Renal cortex interstitium (tissue), 11 donors: ENCODE data around the gene RIC1. TPM values are rescaled to one million over a fixed set of nuclear protein-coding genes. Genes with fewer than 3 reads are reported as not detected.
"Not testable (repeated sequence)": the region's sequence is repeated elsewhere in the genome, so short reads cannot be mapped to it uniquely, and the experiment has no call there.

Experiments
- DNase-seq, 11 donors: peaks; one replicate each; pipeline ENCODE4 v3.0.0-alpha.2; 2013; ENCODE audit warnings: low read depth in 9 of 11, low spot score in 4 of 11; ENCODE audit errors: extremely low read depth in 1 of 11
- polyA plus RNA-seq, 3 donors: library from polyadenylated mRNA; unstranded; fragments of 120-200 nt; gene quantifications; one replicate each; pipeline ENCODE4 v1.2.1, GENCODE V29; 2013; ENCODE audit not compliant: insufficient read length in 3 of 3

Gene RIC1
- polyA plus RNA-seq, 3 donors: 28.5 to 34.6 (median 29.9) TPM

GRCh38 chr9:5611321-5612184 is 17.4 kb upstream of the RIC1 start:
- no peak for DNase-seq

GRCh38 chr9:5612185-5612530 is 16.7 kb upstream of the RIC1 start:
- no peak for DNase-seq

GRCh38 chr9:5614192-5614591 is 14.7 kb upstream of the RIC1 start:
- no peak for DNase-seq

GRCh38 chr9:5614985-5615384 is 13.9 kb upstream of the RIC1 start:
- no peak for DNase-seq

- no peak for DNase-seq
These were observed 11.2 kb upstream of the RIC1 start for GRCh38 chr9:5617749-5618148.

GRCh38 chr9:5620494-5620893 is 8.4 kb upstream of the RIC1 start:
- no peak for DNase-seq

GRCh38 chr9:5621327-5621726 is 7.6 kb upstream of the RIC1 start:
- no peak for DNase-seq

- no peak for DNase-seq
These were observed 6.9 kb upstream of the RIC1 start for GRCh38 chr9:5622016-5622415.

GRCh38 chr9:5624655-5625054 is 4.3 kb upstream of the RIC1 start:
- no peak for DNase-seq

- peak in 3 of 11 donors; percentile 15 to 20 (median 19) for DNase-seq
These were observed 1.9 kb upstream of the RIC1 start for GRCh38 chr9:5626727-5627634.

GRCh38 chr9:5627686-5628085 is 1.2 kb upstream of the RIC1 start:
- DNase-seq: not testable (repeated sequence)

GRCh38 chr9:5628183-5628529 is 751 bp upstream of the RIC1 start:
- DNase-seq: peak in 2 of 11 donors; percentile 1 to 39

GRCh38 chr9:5629312-5630080 is 589 bp downstream of the RIC1 start:
- peak in 8 of 11 donors; percentile 8 to 45 (median 34) for DNase-seq

- DNase-seq: peak in 8 of 11 donors; percentile 24 to 53 (median 44)
These were observed 1.2 kb downstream of the RIC1 start for GRCh38 chr9:5630081-5630507.

- DNase-seq: no peak
These were observed 2.1 kb downstream of the RIC1 start for GRCh38 chr9:5631026-5631425.

- DNase-seq: no peak
These were observed 3.6 kb downstream of the RIC1 start for GRCh38 chr9:5632540-5632939.

- no peak for DNase-seq
These were observed 4.3 kb downstream of the RIC1 start for GRCh38 chr9:5633243-5633642.

GRCh38 chr9:5635390-5635789 is 6.5 kb downstream of the RIC1 start:
- DNase-seq: no peak

- no peak for DNase-seq
These were observed 10.9 kb downstream of the RIC1 start for GRCh38 chr9:5639816-5640215.
